IMR-90 (cell line): ENCODE measurements around the gene PAXX. TPM values are rescaled to one million over a fixed set of nuclear protein-coding genes. Genes with fewer than 3 reads are reported as not detected.

Experiments used
- ATAC-seq: fragments of 200-7000 bp; cut with Tn5 transposase; 2 replicates; pipeline ENCODE4 v1.9.1; 2020; ENCODE audit warnings: low read depth, mild to moderate bottlenecking, moderate library complexity
- BruUV-seq: library from RNA; stranded (reverse); fragments of 400-500 nt; replicated peaks from 2 replicates; lab custom pipeline; 2021; lab: Mats Ljungman, UMichigan
- CTCF ChIA-PET: fragments of 300-600 bp; formaldehyde crosslinking; extraction: SDS; loops from one replicate; lab custom pipeline; 2021; ENCODE audit warnings: antibody characterized with exemption; lab: Yijun Ruan, JAX
- POLR2A ChIA-PET: fragments of 300-600 bp; sonication (Branson Sonifier 250); formaldehyde crosslinking; loops from one replicate; lab custom pipeline; 2022; ENCODE audit warnings: antibody characterized with exemption; ENCODE audit not compliant: unreplicated experiment; lab: Charles Lee
- DNase-seq: peaks from one replicate; pipeline ENCODE4 v3.0.0; 2013
- H2AFZ ChIP-seq: replicated peaks from 2 replicates; pipeline ENCODE3; 2013; ENCODE audit warnings: low read length, mild to moderate bottlenecking; ENCODE audit not compliant: poor library complexity
- H2AK5ac ChIP-seq: 2 replicates; pipeline ENCODE4 v1.6.1; 2013; ENCODE audit warnings: low read depth, low read length, inconsistent platforms
- H2AK9ac ChIP-seq: replicated peaks from 2 replicates; pipeline ENCODE3; 2013; ENCODE audit warnings: mild to moderate bottlenecking, low read depth, low read length, moderate library complexity; ENCODE audit not compliant: poor library complexity
- H2BK120ac ChIP-seq: 2 replicates; pipeline ENCODE4 v1.6.1; 2013; ENCODE audit warnings: low read depth, low read length, inconsistent platforms
- H2BK15ac ChIP-seq: 3 replicates; pipeline ENCODE4 v1.6.1; 2013; ENCODE audit warnings: low read depth, low read length, inconsistent platforms
- H2BK20ac ChIP-seq: 2 replicates; pipeline ENCODE4 v1.6.1; 2013; ENCODE audit warnings: low read depth, mild to moderate bottlenecking, inconsistent platforms, low read length, moderate library complexity
- H2BK5ac ChIP-seq: 2 replicates; pipeline ENCODE4 v1.6.1; 2013; ENCODE audit warnings: mild to moderate bottlenecking, low read depth, low read length, inconsistent platforms; ENCODE audit not compliant: poor library complexity, severe bottlenecking
- H3K14ac ChIP-seq: replicated peaks from 2 replicates; pipeline ENCODE4 v1.6.1; 2013; ENCODE audit warnings: low read depth, low read length, inconsistent platforms
- H3K18ac ChIP-seq: 2 replicates; pipeline ENCODE4 v1.6.1; 2013; ENCODE audit warnings: low read depth, low read length, control low read depth
- H3K23ac ChIP-seq: 2 replicates; pipeline ENCODE4 v1.6.1; 2013; ENCODE audit warnings: low read depth, low read length, inconsistent platforms
- H3K27ac ChIP-seq: 2 replicates; pipeline ENCODE4 v1.5.1; 2013; ENCODE audit warnings: mild to moderate bottlenecking, control low read depth, low read length; ENCODE audit not compliant: insufficient read depth
- H3K27me3 ChIP-seq: 2 replicates; pipeline ENCODE4 v1.6.1; 2013; ENCODE audit warnings: low read length; ENCODE audit not compliant: control insufficient read depth, insufficient read depth
- H3K36me3 ChIP-seq: 2 replicates; pipeline ENCODE4 v1.6.1; 2013; ENCODE audit warnings: low read length, mixed read lengths; ENCODE audit not compliant: control insufficient read depth, insufficient read depth
- H3K4ac ChIP-seq: 2 replicates; pipeline ENCODE4 v1.6.1; 2013; ENCODE audit warnings: low read depth, low read length, inconsistent platforms
- H3K4me1 ChIP-seq: 2 replicates; pipeline ENCODE4 v1.6.1; 2013; ENCODE audit warnings: low read length, mixed read lengths; ENCODE audit not compliant: control insufficient read depth, insufficient read depth
- H3K4me2 ChIP-seq: 2 replicates; pipeline ENCODE4 v1.6.1; 2013; ENCODE audit warnings: low read depth, mild to moderate bottlenecking, control low read depth, low read length, moderate library complexity
- H3K4me3 ChIP-seq: 2 replicates; pipeline ENCODE4 v1.5.1; 2013; ENCODE audit warnings: low read depth, mild to moderate bottlenecking, control low read depth, low read length, moderate library complexity; ENCODE audit not compliant: insufficient read depth
- H3K56ac ChIP-seq: 2 replicates; pipeline ENCODE4 v1.6.1; 2013; ENCODE audit warnings: low read length, inconsistent platforms; ENCODE audit not compliant: insufficient read depth; ENCODE audit errors: extremely low read depth
- H3K79me1 ChIP-seq, 2 experiments: 2 replicates each; pipeline ENCODE4 v1.6.1; 2013; ENCODE audit warnings: low read length in 2 of 2, inconsistent platforms in 1 of 2, low read depth in 1 of 2
- H3K9ac ChIP-seq: 2 replicates; pipeline ENCODE4 v1.6.1; 2013; ENCODE audit warnings: low read depth, low read length, control low read depth
- H3K9me1 ChIP-seq: 2 replicates; pipeline ENCODE4 v1.6.1; 2013; ENCODE audit warnings: low read length, inconsistent platforms; ENCODE audit not compliant: insufficient read depth
- H3K9me3 ChIP-seq: 2 replicates; pipeline ENCODE4 v1.6.1; 2013; ENCODE audit warnings: low read length; ENCODE audit not compliant: control insufficient read depth, insufficient read depth
- H4K20me1 ChIP-seq: 2 replicates; pipeline ENCODE4 v1.6.1; 2013; ENCODE audit warnings: low read length, inconsistent platforms; ENCODE audit not compliant: insufficient read depth
- H4K5ac ChIP-seq: 2 replicates; pipeline ENCODE4 v1.6.1; 2013; ENCODE audit warnings: mild to moderate bottlenecking, low read depth, low read length, control low read depth
- H4K8ac ChIP-seq, 2 experiments: 2 replicates each; pipeline ENCODE4 v1.6.1; 2013; ENCODE audit warnings: low read depth in 2 of 2, low read length in 2 of 2, control low read depth in 1 of 2, inconsistent platforms in 1 of 2
- H4K91ac ChIP-seq: 2 replicates; pipeline ENCODE4 v1.6.1; 2013; ENCODE audit warnings: low read depth, low read length, inconsistent platforms; ENCODE audit not compliant: insufficient read depth
- CHD1 ChIP-seq: IDR thresholded peaks from 2 replicates; pipeline ENCODE4 v1.6.1; 2012; ENCODE audit warnings: low read depth, low read length, improper control_type of control experiment
- MAFK ChIP-seq: IDR thresholded peaks from 2 replicates; pipeline ENCODE4 v1.6.1; 2012; ENCODE audit warnings: low read depth, low read length, improper control_type of control experiment
- MAZ ChIP-seq: IDR thresholded peaks from 2 replicates; pipeline ENCODE4 v1.6.1; 2012; ENCODE audit warnings: low read depth, mild to moderate bottlenecking, low read length, improper control_type of control experiment, moderate library complexity, borderline replicate concordance
- MXI1 ChIP-seq: IDR thresholded peaks from 2 replicates; pipeline ENCODE4 v1.6.1; 2012; ENCODE audit warnings: low read depth, mild to moderate bottlenecking, low read length, moderate library complexity, borderline replicate concordance
- NFE2L2 ChIP-seq: fragments of 150-350 bp; IDR thresholded peaks from 2 replicates; pipeline ENCODE4 v1.6.1; 2016; ENCODE audit warnings: low read depth, mild to moderate bottlenecking, low read length
- POLR2A ChIP-seq: IDR thresholded peaks from 2 replicates; pipeline ENCODE4 v1.6.1; 2012; ENCODE audit warnings: mild to moderate bottlenecking, low read depth, low read length
- RAD21 ChIP-seq: IDR thresholded peaks from 2 replicates; pipeline ENCODE4 v1.6.1; 2012; ENCODE audit warnings: low read length, improper control_type of control experiment
- RCOR1 ChIP-seq: IDR thresholded peaks from 2 replicates; pipeline ENCODE4 v1.6.1; 2012; ENCODE audit warnings: mild to moderate bottlenecking, low read length, improper control_type of control experiment; ENCODE audit not compliant: insufficient replicate concordance
- RFX5 ChIP-seq: IDR thresholded peaks from 2 replicates; pipeline ENCODE4 v1.8.0; 2012; ENCODE audit warnings: low read depth, mild to moderate bottlenecking, low read length, moderate library complexity
- SMC3 ChIP-seq: fragments of 150-350 bp; IDR thresholded peaks from 2 replicates; pipeline ENCODE4 v1.6.1; 2016; ENCODE audit warnings: low read depth, mild to moderate bottlenecking, antibody characterized with exemption, low read length, moderate library complexity
- WGBS, 2 experiments: methylation state at CpG; one replicate each; pipeline versions ENCODE4 v1.1.5 to v1.1.7; 2013; ENCODE audit warnings: missing lambda C conversion rate in 2 of 2; ENCODE audit not compliant: insufficient read length in 1 of 2; ENCODE audit errors: extremely low coverage in 2 of 2; 5-methylcytosine and 5-hydroxymethylcytosine counted together
- dilution Hi-C: fragments of 300-500 bp; cut with HindIII; formaldehyde crosslinking; loops from one replicate; pipeline ENCODE4 v1.14.3; 2018; ENCODE audit warnings: low sequenced_read_pairs; ENCODE audit not compliant: unreplicated experiment
- in situ Hi-C: fragments of 300-500 bp; cut with MboI; formaldehyde crosslinking; loops from 3 replicates; pipeline ENCODE4 v1.14.3; 2019; ENCODE audit warnings: low sequenced_read_pairs, inconsistent platforms, mixed read lengths
- intact Hi-C: fragments of 100-400 bp; cut with micrococcal nuclease; formaldehyde crosslinking; loops from 2 replicates; pipeline ENCODE4 v1.10.0; 2022
- polyA plus RNA-seq, 3 experiments: library from polyadenylated mRNA; depleted of rRNA; stranded (reverse); fragments of >200 nt; gene quantifications; 2 replicates each; pipeline ENCODE4 v1.2.3, GENCODE V29; 2012; ENCODE audit warnings: low replicate concordance in 1 of 3
- total RNA-seq: library from RNA; depleted of rRNA; stranded (reverse); fragments of >200 nt; gene quantifications from 2 replicates; pipeline ENCODE4 v1.2.3, GENCODE V29; 2012
- TF ChIP-seq, protein P1 (sequence below): conservative IDR thresholded peaks from 2 replicates; pipeline ENCODE4 v1.5.1; 2012; ENCODE audit warnings: mild to moderate bottlenecking, low read depth, low read length, improper control_type of control experiment
- TF ChIP-seq, protein P2 (sequence below): fragments of 150-350 bp; IDR thresholded peaks from 2 replicates; pipeline ENCODE4 v1.6.1; 2016; ENCODE audit warnings: low read depth, mild to moderate bottlenecking, low read length, moderate library complexity, borderline replicate concordance
- TF ChIP-seq, protein P3 (sequence below): fragments of 150-350 bp; IDR thresholded peaks from 2 replicates; pipeline ENCODE4 v1.6.1; 2017; ENCODE audit warnings: mild to moderate bottlenecking, antibody characterized with exemption, low read length, low read depth

PAXX gene
- total and polyA plus RNA-seq, 2 of the 4 experiments (the other 2 are of a cell fraction), result 5.7 to 24.6 TPM

DNA sequence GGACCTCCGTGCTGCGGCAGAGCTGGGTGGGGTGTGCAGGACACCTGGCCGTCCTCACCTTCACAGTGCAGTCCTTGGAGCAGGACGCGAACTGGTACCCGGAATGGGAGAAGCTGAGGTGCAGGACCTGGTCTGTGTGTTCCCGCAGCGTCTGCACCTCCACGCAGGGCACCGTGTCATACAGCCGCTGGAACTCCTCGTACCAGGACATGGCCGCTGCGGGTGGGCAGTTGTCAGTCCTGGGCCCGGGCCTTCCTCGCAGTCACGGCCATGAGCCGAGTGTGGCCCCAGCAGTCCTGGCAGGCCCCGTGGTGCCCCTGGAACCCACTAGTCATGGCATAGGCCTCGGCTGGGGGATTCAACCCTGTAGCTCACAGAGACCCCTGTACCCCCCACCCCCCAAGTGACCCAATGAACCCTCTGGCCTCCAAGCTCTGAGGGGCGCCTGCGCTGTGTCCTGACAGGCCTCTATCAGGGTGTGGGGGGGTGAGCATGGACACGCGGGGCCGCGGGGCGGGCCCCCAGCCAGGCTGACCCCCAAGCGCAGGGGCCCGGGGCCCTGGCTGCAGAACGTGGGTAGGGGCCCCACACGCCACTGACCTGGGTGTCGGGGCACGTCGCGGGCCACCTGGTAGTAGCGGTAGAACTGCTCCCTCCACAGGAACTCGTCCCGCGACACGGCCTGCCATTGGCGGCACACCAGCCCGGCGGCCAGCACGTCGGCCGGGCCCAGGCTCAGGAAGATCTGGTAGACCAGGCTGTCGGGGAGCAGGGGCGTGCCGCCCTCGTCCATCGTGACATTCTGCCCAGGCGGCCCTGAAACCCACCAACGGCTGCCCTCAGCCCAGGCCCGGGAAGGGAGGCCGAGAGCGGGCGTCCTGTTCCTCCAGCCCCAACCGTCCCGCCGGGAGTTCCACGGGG, 48.7 kb upstream of the PAXX start:
- H3K4ac ChIP-seq, result peak overlapping the region; percentile 75
- in situ Hi-C loops, result no loop called here
- peaks cover 22% of the 10 kb centered on the region for H4K20me1 ChIP-seq
- peaks cover 8% of the 10 kb centered on the region for H3K9me1 ChIP-seq
- peak overlapping the region; percentile 100 for H2AK9ac ChIP-seq
- ATAC-seq (peak; percentile 19), DNase-seq (no peak)
- H4K91ac ChIP-seq, result peak overlapping the region; percentile 47
- H2BK20ac ChIP-seq, result no peak overlapping the region
- H3K9ac ChIP-seq, result peak overlapping the region; percentile 96
- H2AFZ ChIP-seq, result peak overlapping the region; percentile 91
- H3K4me3 ChIP-seq, result peak overlapping the region; percentile 79
- H2AK5ac ChIP-seq, result peak overlapping the region; percentile 85
- no TSS peak for BruUV-seq
- H3K4me1 ChIP-seq, result peaks cover 4% of the 10 kb centered on the region
- H4K8ac ChIP-seq, result peak overlapping the region in 1 of 2 experiments; percentile 67; a peak in 1 of 4 replicates
- no peak overlapping the region for H3K56ac ChIP-seq
- peak overlapping the region; percentile 81 for H3K14ac ChIP-seq
- H3K36me3 ChIP-seq, result peaks cover 41% of the 10 kb centered on the region
- H3K27ac ChIP-seq, result peak overlapping the region; percentile 97
- H3K4me2 ChIP-seq, result peak overlapping the region; percentile 86
- dilution Hi-C loops, result no loop called here
- H3K27me3 ChIP-seq, result no peaks in the 10 kb centered on the region
- H3K18ac ChIP-seq, result peak overlapping the region; percentile 25; the same call in 1 of the 2 replicates
- POLR2A ChIA-PET, result no interaction called here
- peak overlapping the region; percentile 88 for H2BK5ac ChIP-seq
- peak overlapping the region; percentile 73 for H4K5ac ChIP-seq
- no peaks in the 10 kb centered on the region for H3K9me3 ChIP-seq
- no peak overlapping the region for H2BK15ac ChIP-seq
- CTCF ChIA-PET, result interaction anchor here (0.6 to 1.0 kb wide), 2 partner anchors 12 to 41 kb away, joined by 3 read pairs; no protein-coding TSS in a partner anchor
- peaks cover 5 to 35% of the 10 kb centered on the region in 2 experiments for H3K79me1 ChIP-seq
- intact Hi-C loops, result loop anchor here (2.0 kb wide), 1 partner anchor 95 kb away; the partner anchor contains the start of gene PHPT1
- 25% methylated on average over 40 of the region's 61 CpGs; no CpG with 5 or more reads in 1 of the 2 experiments for WGBS, 2 experiments
- peak overlapping the region; percentile 42 for H3K23ac ChIP-seq
- H2BK120ac ChIP-seq, result peak overlapping the region; percentile 23; the same call in 1 of the 2 replicates
- TF ChIP-seq MAZ (no peak), NFE2L2 (no peak), MAFK (no peak), RCOR1 (no peak), MXI1 (no peak), POLR2A (no peak), CHD1 (no peak; the same call in 1 of the 2 replicates), SMC3 (no peak), RFX5 (no peak), RAD21 (no peak)
- TF ChIP-seq, protein P1, sequence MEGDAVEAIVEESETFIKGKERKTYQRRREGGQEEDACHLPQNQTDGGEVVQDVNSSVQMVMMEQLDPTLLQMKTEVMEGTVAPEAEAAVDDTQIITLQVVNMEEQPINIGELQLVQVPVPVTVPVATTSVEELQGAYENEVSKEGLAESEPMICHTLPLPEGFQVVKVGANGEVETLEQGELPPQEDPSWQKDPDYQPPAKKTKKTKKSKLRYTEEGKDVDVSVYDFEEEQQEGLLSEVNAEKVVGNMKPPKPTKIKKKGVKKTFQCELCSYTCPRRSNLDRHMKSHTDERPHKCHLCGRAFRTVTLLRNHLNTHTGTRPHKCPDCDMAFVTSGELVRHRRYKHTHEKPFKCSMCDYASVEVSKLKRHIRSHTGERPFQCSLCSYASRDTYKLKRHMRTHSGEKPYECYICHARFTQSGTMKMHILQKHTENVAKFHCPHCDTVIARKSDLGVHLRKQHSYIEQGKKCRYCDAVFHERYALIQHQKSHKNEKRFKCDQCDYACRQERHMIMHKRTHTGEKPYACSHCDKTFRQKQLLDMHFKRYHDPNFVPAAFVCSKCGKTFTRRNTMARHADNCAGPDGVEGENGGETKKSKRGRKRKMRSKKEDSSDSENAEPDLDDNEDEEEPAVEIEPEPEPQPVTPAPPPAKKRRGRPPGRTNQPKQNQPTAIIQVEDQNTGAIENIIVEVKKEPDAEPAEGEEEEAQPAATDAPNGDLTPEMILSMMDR, result no peak
- TF ChIP-seq, protein P2, sequence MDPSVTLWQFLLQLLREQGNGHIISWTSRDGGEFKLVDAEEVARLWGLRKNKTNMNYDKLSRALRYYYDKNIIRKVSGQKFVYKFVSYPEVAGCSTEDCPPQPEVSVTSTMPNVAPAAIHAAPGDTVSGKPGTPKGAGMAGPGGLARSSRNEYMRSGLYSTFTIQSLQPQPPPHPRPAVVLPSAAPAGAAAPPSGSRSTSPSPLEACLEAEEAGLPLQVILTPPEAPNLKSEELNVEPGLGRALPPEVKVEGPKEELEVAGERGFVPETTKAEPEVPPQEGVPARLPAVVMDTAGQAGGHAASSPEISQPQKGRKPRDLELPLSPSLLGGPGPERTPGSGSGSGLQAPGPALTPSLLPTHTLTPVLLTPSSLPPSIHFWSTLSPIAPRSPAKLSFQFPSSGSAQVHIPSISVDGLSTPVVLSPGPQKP, result no peak
- TF ChIP-seq, protein P3, sequence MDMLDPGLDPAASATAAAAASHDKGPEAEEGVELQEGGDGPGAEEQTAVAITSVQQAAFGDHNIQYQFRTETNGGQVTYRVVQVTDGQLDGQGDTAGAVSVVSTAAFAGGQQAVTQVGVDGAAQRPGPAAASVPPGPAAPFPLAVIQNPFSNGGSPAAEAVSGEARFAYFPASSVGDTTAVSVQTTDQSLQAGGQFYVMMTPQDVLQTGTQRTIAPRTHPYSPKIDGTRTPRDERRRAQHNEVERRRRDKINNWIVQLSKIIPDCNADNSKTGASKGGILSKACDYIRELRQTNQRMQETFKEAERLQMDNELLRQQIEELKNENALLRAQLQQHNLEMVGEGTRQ, result no peak
